ENCODE results near the gene LEFTY1.

The LEFTY1 gene

DNA sequence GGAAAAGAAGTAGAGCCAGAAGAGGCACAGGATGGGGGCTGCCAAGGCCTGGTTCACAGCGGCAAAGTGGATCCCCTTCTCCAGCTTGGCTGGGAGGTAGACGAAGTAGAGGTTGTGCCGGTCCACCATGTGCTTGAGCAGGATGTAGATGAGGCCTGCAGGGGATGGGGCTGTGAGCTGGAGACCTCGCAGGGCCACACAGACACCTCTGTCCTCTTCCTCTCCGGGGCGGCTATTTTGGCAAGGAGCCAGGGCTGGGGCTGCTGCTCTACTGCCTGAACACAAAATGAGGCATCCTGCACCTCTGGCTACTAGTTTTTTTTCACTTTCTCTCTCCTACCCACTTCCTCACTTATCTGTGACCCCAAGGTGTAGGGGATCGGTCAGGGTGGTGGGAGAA is 39.0 kb downstream of the LEFTY1 start:
- Histone ChIP-seq H3K4me3 (ENCODE audit: insufficient read depth, low read depth, low read length) (no peak overlapping the region), H3K36me3 (ENCODE audit: control insufficient read depth, insufficient read depth, low read length) (peaks cover 3% of the 10 kb centered on the region), H3K9me3 (ENCODE audit: control insufficient read depth, low read length) (no peaks in the 10 kb centered on the region), H3K4me1 (ENCODE audit: control insufficient read depth, insufficient read depth, low read length) (peaks cover 16% of the 10 kb centered on the region), H3K27ac (ENCODE audit: insufficient read depth, low read depth, low read length, poor library complexity, severe bottlenecking) (no peak overlapping the region), H3K27me3 (ENCODE audit: control insufficient read depth, insufficient read depth, low read length, poor library complexity, severe bottlenecking) (no peaks in the 10 kb centered on the region)
- WGBS, 2 experiments = 91 to 93% methylated on average over 7 of the region's 7 CpGs

DNA sequence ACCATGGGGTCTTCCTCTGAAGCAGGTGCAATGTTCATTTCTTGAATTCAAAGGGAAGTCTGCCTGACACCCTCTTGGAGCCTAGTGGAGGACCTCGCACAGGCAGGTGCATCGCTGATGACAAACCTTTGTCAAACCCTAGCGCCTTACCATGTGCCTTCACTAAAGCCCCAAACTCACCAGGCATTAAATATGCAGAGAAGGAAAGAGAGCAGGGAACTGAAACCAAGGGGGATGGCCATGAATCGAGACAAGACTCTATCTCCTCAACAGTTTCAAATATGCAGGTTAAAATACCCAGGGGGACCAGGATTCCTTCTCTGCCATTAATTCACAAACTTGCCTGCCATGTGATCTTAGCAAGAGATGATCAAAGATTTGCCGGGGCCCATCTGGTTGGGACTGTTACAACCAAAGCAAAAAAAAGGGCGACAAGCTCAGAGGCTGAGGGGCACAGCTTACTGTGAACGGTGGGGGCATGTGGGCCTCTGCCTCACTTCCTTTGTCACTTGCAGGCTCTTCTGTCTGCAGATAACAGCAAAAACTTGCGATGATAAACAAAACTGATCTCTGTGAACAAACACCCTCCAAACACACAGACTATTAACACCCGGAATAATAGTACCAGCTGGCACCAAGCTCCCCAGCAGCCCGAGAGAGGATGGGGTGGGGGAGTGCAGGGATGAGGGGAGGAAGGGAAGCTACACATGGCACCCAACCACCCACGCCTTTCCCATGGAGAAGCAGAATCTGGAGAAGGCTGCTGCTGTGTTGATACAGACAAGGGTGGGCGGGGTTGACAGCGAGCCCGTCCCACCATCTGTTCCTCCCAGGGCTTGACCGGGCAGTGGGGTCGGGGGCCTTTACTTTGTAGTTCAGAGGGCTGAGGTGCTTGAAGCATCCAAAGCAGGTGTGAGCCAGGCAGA is 40.7 kb downstream of the LEFTY1 start:
- peaks cover 3% of the 10 kb centered on the region for H3K36me3 ChIP-seq (ENCODE audit: control insufficient read depth, insufficient read depth, low read length)
- no peaks in the 10 kb centered on the region for H3K27me3 ChIP-seq (ENCODE audit: control insufficient read depth, insufficient read depth, low read length, poor library complexity, severe bottlenecking)
- WGBS, 2 experiments = 87% methylated on average over 16 of the region's 16 CpGs
- peaks cover 16% of the 10 kb centered on the region for H3K4me1 ChIP-seq (ENCODE audit: control insufficient read depth, insufficient read depth, low read length)
- no peak overlapping the region for H3K27ac ChIP-seq (ENCODE audit: insufficient read depth, low read depth, low read length, poor library complexity, severe bottlenecking)
- H3K9me3 ChIP-seq (ENCODE audit: control insufficient read depth, low read length) = no peaks in the 10 kb centered on the region
- no peak overlapping the region for H3K4me3 ChIP-seq (ENCODE audit: insufficient read depth, low read depth, low read length)

DNA sequence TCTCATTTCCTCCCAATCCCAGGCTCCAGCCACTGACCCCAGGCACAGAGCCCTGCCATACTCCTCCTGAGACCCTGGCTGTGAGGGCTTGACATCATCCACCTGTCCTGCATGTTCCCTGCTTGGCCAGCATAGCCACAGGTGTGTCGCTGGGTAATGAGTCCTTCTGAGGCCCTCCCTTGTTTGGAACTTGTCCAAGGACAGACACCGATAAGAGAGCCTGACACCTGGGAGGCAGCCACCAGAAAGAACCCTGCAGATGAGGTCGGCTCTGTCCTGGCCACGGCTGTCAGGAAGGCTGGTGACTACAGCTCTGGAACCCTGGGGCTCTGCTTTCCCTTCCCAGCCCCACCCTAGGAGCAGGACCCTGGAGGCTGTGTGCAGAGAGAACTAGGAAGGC is 41.3 kb downstream of the LEFTY1 start:
- peaks cover 3% of the 10 kb centered on the region for H3K36me3 ChIP-seq (ENCODE audit: control insufficient read depth, insufficient read depth, low read length)

DNA sequence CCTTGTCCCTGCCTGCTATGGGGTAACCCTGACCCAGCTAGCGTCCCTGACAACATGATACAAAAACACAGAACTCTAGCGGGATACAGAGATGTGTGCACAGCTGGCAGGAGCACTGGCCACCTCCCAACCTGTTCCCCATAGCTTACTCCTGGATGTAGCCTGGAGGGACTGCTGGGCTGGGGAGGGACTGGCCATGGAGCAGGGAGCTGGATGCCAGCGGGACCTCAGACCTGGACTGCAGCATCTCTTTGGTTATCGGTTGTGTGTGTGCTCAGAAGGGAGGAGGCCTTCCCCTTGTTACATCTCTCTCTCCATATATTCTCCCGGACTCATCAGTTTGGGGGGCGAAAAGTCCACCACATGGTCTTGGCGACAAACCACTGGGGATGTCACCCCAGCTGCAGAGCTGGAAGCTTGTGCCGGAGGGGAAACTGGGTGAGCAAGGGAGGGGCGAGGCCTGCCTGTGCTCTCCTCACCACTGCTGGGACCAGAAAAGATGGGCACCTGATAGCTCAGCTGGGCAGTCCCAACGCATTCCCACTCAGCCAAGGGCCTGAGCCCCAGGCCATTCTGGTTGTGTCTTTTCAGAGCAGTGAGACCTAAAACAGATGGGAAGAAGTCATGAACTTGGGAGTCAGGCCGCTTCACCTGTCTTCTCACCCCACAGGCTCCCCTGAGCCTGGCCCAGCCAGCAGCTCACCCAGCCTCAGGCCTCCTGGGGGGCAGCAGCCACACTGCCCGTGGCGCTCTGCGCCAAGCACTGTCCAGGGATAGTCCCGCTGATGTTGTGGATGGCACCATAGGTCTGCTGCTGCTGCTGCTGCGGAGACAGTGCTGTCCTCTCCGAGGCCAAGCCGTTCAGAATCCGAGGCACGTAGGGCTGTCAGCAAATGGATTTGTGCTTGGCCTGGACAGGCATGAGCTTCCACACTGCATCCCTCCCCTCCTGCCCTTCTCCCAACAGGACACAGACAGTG is 42.3 kb downstream of the LEFTY1 start:
- peaks cover 3% of the 10 kb centered on the region for H3K36me3 ChIP-seq (ENCODE audit: control insufficient read depth, insufficient read depth, low read length)
- no peak overlapping the region for H3K27ac ChIP-seq (ENCODE audit: insufficient read depth, low read depth, low read length, poor library complexity, severe bottlenecking)
- peaks cover 16% of the 10 kb centered on the region for H3K4me1 ChIP-seq (ENCODE audit: control insufficient read depth, insufficient read depth, low read length)
- WGBS, 2 experiments = 94 to 95% methylated on average over 20 of the region's 20 CpGs
- no peaks in the 10 kb centered on the region for H3K9me3 ChIP-seq (ENCODE audit: control insufficient read depth, low read length)
- H3K27me3 ChIP-seq (ENCODE audit: control insufficient read depth, insufficient read depth, low read length, poor library complexity, severe bottlenecking) = no peaks in the 10 kb centered on the region
- H3K4me3 ChIP-seq (ENCODE audit: insufficient read depth, low read depth, low read length) = no peak overlapping the region

More for the DNA sequence above, 41.3 kb downstream of the LEFTY1 start:
- Histone ChIP-seq H3K27ac (ENCODE audit: insufficient read depth, low read depth, low read length, poor library complexity, severe bottlenecking) (no peak overlapping the region), H3K4me3 (ENCODE audit: insufficient read depth, low read depth, low read length) (no peak overlapping the region), H3K9me3 (ENCODE audit: control insufficient read depth, low read length) (no peaks in the 10 kb centered on the region), H3K4me1 (ENCODE audit: control insufficient read depth, insufficient read depth, low read length) (peaks cover 16% of the 10 kb centered on the region), H3K27me3 (ENCODE audit: control insufficient read depth, insufficient read depth, low read length, poor library complexity, severe bottlenecking) (no peaks in the 10 kb centered on the region)
- 93% methylated on average over 4 of the region's 4 CpGs for WGBS, 2 experiments

DNA sequence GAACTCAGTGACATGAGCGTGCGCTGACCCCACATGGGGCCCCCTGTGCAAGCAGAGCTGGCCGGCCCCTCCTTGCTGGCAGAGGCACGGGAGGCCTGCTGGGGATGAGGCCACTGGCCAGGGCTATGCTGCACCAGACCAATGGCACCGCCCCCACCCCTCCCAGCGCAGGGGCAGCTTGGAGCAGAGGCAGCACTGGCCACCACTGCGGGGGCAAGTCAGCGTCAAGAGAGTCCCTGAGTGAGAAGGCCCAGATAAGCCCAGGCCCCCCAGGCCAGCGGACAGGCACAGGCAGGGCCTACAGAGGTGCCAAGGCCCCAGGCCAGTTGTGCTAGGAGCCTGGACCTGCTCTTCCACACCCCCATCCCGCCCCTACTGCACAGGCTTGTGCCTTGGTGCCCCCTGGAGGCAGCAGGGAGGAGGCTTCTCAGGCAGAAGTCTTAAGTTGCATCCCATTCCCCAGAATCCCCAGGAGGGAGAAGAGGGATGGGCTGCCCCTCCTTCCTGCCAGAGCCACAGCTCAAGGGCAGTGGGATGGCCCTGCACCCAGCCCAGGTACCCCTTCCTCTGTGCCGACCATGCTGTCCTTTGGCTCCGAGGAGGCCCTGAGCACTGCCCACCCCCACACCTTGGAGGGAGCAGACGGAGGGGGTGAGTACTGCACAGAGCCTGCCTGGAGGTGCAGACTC is 43.2 kb downstream of the LEFTY1 start:
- Histone ChIP-seq H3K27ac (ENCODE audit: insufficient read depth, low read depth, low read length, poor library complexity, severe bottlenecking) (no peak overlapping the region), H3K4me1 (ENCODE audit: control insufficient read depth, insufficient read depth, low read length) (peaks cover 16% of the 10 kb centered on the region), H3K9me3 (ENCODE audit: control insufficient read depth, low read length) (no peaks in the 10 kb centered on the region), H3K27me3 (ENCODE audit: control insufficient read depth, insufficient read depth, low read length, poor library complexity, severe bottlenecking) (no peaks in the 10 kb centered on the region), H3K36me3 (ENCODE audit: control insufficient read depth, insufficient read depth, low read length) (peaks cover 3% of the 10 kb centered on the region), H3K4me3 (ENCODE audit: insufficient read depth, low read depth, low read length) (no peak overlapping the region)
- 61 to 65% methylated on average over 13 of the region's 13 CpGs for WGBS, 2 experiments

DNA sequence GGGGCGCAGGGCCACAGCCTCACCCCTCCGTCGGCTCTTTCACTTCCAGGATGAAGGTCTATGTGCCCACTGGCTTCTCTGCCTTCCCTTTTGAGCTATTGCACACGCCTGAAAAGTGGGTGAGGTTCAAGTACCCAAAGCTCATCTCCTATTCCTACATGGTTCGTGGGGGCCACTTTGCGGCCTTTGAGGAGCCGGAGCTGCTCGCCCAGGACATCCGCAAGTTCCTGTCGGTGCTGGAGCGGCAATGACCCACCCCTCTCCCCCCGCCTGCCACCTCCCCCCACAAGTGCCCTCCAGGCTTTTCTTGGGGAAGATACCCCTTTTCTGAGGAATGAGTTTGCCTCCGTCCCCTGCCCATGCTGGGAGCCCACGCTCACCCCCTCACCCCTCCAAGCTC is 43.8 kb downstream of the LEFTY1 start:
- Histone ChIP-seq H3K27ac (ENCODE audit: insufficient read depth, low read depth, low read length, poor library complexity, severe bottlenecking) (no peak overlapping the region), H3K9me3 (ENCODE audit: control insufficient read depth, low read length) (no peaks in the 10 kb centered on the region), H3K36me3 (ENCODE audit: control insufficient read depth, insufficient read depth, low read length) (peaks cover 3% of the 10 kb centered on the region), H3K4me3 (ENCODE audit: insufficient read depth, low read depth, low read length) (no peak overlapping the region), H3K4me1 (ENCODE audit: control insufficient read depth, insufficient read depth, low read length) (peaks cover 16% of the 10 kb centered on the region), H3K27me3 (ENCODE audit: control insufficient read depth, insufficient read depth, low read length, poor library complexity, severe bottlenecking) (no peaks in the 10 kb centered on the region)
- 91 to 93% methylated on average over 13 to 14 of the region's 14 CpGs for WGBS, 2 experiments

DNA sequence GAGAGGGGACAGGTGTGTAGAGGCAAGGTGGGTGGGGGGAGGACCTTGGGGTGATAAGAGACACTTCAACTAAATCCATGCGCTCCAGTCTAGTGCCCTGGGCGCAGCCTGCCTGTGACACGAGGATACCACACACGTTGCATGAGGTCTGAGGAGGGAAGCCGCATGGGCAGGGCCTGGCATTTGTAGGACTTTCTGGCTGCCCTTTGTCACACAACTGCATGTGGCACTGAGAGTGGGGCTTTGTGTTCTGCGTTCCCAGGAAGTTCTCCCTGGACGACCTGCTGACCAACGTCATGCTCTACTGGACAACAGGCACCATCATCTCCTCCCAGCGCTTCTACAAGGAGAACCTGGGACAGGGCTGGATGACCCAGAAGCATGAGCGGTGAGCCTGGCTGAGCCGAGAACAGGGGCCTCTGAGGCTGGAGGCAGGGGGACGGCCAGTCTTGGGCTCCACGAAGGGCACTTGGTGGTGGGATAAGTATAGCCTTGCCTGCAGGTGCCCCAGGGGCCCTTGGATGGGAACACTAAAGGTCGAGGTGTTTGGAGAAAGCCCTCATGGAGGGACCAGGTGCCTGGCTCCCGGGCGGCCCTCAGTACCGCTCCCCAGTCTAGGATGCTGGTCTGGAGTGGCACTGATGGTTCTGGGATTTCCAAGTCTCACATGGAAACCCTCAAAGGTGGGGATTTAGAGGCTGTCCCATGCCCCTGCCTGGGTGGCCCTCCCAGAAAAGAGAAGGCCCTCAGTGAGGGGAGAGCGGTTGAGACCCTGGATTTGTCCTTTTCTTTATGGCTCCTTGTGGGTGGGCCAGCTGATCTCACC is 44.5 kb downstream of the LEFTY1 start:
- Histone ChIP-seq H3K4me3 (ENCODE audit: insufficient read depth, low read depth, low read length) (no peak overlapping the region), H3K27me3 (ENCODE audit: control insufficient read depth, insufficient read depth, low read length, poor library complexity, severe bottlenecking) (no peaks in the 10 kb centered on the region), H3K4me1 (ENCODE audit: control insufficient read depth, insufficient read depth, low read length) (peaks cover 16% of the 10 kb centered on the region), H3K36me3 (ENCODE audit: control insufficient read depth, insufficient read depth, low read length) (peaks cover 3% of the 10 kb centered on the region), H3K27ac (ENCODE audit: insufficient read depth, low read depth, low read length, poor library complexity, severe bottlenecking) (no peak overlapping the region), H3K9me3 (ENCODE audit: control insufficient read depth, low read length) (no peaks in the 10 kb centered on the region)
- 90 to 92% methylated on average over 18 of the region's 18 CpGs for WGBS, 2 experiments

DNA sequence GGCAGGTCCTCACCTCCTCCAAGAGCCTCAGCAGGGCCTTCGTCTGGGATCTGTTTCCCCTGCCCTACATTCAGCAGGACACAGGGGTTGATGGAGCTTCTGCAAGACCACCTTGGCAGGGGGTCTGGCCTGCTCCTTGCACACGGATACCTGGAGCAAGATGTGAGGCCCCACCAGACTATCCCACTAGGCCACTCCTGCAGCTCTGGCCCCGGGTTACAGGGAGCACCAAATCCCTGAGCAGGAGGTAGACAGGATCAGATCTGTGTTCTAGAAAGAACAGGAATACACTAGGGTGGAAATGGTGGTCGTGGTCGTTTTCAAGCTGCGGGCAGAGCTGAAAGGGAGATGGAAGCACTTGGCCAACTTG is 45.5 kb downstream of the LEFTY1 start:
- Histone ChIP-seq H3K27me3 (ENCODE audit: control insufficient read depth, insufficient read depth, low read length, poor library complexity, severe bottlenecking) (no peaks in the 10 kb centered on the region), H3K4me3 (ENCODE audit: insufficient read depth, low read depth, low read length) (no peak overlapping the region), H3K27ac (ENCODE audit: insufficient read depth, low read depth, low read length, poor library complexity, severe bottlenecking) (no peak overlapping the region), H3K9me3 (ENCODE audit: control insufficient read depth, low read length) (no peaks in the 10 kb centered on the region), H3K4me1 (ENCODE audit: control insufficient read depth, insufficient read depth, low read length) (peaks cover 12% of the 10 kb centered on the region), H3K36me3 (ENCODE audit: control insufficient read depth, insufficient read depth, low read length) (peaks cover 3% of the 10 kb centered on the region)
- WGBS, 2 experiments = 90 to 92% methylated on average over 6 of the region's 6 CpGs

DNA sequence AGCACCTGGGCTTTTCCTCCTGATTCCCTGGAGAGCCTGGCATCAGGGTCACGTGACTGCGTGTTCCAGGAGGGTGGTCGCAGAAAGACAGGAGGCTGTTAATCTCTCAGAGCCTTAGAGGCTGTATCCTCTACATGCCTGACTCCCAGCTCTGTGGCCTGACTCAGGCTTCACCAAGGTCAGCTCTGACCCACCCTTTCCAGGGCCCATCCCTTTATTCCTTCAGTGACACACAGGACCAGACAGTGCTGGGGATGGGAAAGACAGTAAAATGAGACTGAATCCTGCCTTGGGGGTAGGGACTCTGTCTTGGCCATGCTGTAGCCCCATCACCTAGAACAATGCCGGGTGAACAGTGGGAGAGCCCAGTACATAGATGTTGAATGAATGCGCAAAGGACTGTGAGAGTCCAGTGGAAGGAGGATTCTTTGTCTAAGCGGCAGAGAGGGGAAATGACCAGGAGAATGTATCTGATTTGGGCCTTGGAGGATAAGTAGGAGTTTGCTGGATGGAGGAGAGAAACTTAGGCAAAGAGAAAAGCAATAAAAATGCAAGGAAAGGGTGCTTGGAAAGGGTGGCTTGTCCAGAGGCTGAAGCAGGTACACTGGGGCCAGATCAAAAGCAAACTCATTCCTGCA is 46.0 kb downstream of the LEFTY1 start:
- Histone ChIP-seq H3K4me1 (ENCODE audit: control insufficient read depth, insufficient read depth, low read length) (peaks cover 9% of the 10 kb centered on the region), H3K27ac (ENCODE audit: insufficient read depth, low read depth, low read length, poor library complexity, severe bottlenecking) (no peak overlapping the region), H3K9me3 (ENCODE audit: control insufficient read depth, low read length) (no peaks in the 10 kb centered on the region), H3K4me3 (ENCODE audit: insufficient read depth, low read depth, low read length) (no peak overlapping the region), H3K27me3 (ENCODE audit: control insufficient read depth, insufficient read depth, low read length, poor library complexity, severe bottlenecking) (no peaks in the 10 kb centered on the region), H3K36me3 (ENCODE audit: control insufficient read depth, insufficient read depth, low read length) (peaks cover 3% of the 10 kb centered on the region)
- WGBS, 2 experiments = 91 to 92% methylated on average over 6 of the region's 6 CpGs
